ENCODE results near the gene FRYL.
"Not testable (repeated sequence)": the region's sequence is repeated elsewhere in the genome, so short reads cannot be mapped to it uniquely, and the experiment has no call there.

Gene FRYL

DNA sequence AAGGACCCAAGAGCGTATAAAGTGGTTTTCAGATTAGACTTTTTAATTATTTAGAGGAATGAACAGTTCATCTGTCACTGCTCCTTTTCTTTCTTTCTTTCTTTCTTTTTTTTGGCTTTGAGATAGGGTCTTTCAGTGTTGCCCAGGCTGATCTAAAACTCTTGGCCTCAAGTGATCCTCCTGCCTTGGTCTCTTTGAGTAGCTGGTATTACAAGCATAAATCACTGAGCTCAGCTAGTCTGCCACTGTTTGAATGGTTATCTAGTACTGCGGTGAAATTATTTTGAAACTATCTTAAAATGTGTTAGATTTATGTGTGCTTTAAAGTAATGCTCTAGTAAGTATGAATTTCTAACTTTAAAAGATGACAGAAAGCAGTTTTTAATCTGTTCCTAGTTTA lies 6.5 kb upstream of the FRYL start:
- no peak for DNase-seq (ENCODE audit: low read depth in 2 of 2)

DNA sequence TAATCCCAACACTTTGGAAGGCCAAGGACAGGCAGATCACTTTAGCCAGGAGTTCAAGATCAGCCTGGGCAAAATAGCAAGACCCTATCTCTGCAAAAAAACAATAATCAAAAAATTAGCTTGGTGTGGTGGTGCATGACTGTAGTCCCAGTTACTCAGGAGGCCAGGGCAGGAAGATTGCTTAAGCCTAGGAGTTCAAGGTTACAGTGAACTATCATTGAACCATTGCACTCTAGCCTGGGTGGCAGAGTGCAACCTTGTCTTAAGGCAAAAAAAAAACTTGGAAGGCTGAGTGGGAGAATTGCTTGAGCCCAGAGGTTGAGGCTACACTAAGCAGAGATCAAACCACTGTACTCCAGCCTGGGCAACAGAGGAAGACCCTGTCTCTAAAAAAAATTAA lies 5.2 kb upstream of the FRYL start:
- DNase-seq (ENCODE audit: low read depth in 2 of 2): no peak

DNA sequence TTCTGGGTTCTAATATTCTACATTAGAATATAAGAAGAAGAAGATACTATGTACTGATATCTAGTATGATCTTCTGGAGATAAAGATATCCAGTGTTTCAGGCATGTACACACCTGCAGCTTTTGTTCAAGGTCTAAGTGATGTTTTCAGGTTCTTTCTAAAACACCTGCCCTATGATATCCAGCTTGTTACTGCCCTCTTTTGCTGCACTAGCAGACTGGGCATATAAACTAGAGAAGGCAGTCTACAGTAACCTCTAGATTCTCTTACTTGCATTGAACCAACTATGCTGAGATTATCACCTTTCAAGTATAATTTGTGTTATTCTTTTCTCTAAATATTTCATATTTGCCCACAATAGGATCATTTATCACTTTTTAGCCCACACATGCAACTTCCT lies 1.9 kb upstream of the FRYL start:
- no peak for DNase-seq (ENCODE audit: low read depth in 2 of 2)

DNA sequence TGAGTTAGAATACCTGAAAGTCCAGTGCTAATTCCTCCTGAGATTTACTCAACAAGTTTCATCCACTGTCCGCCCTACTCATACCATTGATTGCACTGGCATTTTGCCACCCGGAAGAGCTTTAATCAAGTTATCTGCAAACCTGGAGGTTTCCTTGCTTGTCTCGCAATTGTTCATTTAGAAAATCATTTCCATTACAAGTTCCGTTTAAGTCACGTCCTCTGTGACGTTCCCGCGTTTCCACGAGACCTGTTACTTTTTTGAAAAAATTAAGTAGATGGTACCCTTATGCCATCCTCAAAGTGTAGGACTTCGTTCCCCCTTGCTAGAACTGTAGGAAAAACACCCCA lies 761 bp upstream of the FRYL start:
- DNase-seq (ENCODE audit: low read depth in 2 of 2): peak; percentile 29 to 30

DNA sequence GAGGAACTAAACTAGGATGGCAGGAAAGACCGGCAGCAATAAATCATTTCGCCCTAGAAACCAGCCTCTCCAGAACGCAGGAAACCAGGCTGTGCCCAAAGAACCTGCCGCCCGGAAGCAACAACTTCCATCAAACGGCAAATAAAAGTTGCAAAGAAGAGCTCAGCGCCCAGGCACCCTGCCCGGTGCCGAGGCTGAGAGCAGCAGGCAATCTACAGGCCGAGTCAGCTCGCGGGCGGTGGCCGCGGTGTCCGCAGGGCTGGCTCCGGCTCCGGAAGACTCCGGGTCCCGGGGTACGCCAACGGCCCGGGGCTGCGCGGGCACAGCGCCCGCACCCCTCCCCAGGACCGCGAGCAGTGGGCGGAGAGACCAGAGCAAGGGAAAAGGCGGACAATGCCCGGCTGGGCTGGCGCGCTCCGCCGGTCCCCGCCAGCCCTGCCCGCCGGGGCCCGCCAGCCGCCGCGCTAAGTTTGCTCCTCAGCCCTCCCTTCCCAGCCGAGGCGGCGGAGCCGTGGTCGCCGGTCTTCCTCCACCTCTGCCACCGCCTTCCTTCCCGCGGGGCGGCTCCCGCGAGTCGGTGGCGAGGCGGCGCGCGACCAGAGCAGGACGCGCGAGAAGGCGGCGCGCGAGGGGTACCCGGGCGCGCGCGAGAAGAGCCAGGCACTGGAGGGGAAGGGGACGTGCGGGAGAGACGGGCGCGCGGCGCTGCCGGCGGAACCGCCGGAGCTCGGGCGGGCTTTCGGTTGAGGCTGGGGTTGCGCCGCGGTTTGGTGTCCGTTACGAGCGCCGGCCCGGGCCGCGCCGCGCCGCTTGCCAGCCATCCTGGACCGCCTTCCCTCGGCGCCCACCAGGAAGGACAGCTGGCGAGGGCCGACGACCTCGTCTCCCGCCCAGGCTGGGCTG lies 733 bp downstream of the FRYL start:
- peak; percentile 44 to 53 for DNase-seq (ENCODE audit: low read depth in 2 of 2)

DNA sequence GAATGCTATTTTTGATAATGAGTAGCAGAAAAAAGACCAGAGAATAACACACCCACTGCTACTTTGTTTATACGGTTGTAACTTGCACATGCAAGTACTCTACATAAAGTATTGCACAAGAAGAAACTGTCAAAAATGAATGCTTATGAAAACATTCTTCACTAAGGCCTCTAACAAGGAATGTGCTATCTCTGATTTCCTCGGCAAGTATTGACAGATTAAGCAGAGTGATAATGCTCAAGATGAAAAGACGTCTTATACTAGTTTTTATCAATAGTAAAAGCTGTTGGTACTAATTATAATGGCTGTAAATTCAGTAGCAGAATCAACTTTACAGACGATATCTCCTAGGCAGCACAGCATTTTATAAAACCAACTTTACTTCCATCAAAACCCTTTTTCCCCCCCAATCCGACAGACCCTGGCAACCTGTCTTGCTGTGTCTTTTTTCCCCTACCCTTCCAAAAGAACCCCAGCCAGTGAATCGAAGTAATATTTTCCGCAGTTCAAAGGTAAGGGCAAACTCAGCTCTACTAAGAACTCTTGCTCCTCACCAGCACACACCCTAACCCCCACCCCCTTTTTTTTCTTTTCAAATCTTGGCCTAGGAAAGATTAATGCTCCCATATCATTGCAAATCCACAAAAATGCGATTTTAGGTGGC lies 1.5 kb downstream of the FRYL start:
- no peak for DNase-seq (ENCODE audit: low read depth in 2 of 2)

DNA sequence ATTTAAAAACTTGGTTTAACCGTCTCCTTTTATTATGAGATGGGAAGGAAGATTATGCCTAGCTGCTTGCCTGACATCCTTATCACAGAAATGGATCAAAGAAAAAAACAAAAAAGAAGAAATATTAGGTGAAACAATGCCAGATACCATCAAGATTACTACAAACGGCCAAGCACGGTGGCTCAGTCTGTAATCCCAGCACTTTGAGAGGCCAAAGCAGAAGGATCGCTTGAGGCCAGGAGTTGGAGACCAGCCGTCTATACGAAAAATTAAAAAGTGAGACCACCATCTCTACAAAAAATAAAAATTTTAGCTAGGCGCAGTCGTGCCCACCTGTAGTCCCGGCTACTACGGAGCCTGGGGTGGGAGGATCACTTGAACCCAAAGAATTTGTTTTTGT lies 2.3 kb downstream of the FRYL start:
- no peak for DNase-seq (ENCODE audit: low read depth in 2 of 2)

DNA sequence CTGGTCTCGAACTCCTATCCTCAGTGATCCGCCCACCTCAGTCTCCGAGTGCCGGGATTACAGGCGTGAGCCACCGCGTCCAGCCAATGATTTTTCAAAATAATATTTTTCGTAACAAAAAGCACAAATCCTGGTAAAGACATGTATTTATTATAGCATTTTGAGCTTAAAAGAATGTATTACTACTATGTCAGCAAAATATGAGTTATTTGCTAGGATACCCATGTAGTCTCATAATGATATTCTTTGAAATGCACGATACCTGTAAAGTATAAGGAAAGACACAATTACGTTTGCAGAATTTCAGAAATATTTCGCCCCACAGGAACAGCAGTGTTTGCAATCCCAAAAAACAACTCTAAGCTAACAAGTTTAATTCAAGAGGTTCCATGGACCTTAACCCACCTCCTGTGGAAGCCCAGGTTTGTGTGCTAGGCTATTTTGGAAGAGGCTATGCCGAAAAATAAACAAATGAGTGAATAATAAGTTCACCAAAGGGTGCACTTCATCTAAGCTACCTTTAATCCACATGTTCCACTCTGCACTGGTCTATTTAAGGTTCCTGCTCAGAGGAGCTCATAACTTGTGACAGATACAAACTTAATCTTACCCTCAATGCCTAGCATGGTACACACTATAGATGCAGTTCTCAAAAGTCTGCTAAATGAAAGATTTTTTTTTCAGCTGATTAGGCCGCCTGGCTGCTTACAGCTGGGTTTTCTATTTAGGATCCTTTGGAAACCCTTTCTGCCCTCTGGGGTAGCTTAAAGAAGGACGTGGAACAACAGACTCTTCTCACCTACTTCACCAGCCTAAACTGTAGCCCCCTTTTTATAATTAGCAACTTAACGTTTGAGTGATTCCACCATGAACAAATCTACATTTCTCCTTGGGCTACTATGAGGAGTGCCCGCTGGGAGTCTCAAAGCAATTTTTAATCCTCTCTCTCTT lies 5.0 kb downstream of the FRYL start:
- no peak for DNase-seq (ENCODE audit: low read depth in 2 of 2)

DNA sequence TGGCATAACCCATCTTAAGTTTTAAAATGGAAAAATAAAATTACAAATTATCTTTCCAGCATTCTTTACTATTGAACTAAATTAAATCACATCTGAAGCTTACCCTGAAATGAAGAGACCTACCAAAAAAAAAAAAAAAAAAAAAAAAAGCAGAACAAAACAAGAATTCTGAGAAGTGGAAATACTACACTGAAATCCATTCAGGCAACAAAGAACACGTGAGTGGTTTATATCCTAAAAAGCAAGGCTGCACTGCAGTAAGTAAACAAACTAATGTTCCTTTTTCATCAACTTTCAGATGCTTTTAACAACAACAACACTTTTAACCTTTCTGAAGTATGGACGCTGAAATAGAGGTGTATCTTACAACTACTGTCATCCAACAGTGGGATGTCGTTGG lies 7.5 kb downstream of the FRYL start:
- DNase-seq (ENCODE audit: low read depth in 2 of 2): no peak

DNA sequence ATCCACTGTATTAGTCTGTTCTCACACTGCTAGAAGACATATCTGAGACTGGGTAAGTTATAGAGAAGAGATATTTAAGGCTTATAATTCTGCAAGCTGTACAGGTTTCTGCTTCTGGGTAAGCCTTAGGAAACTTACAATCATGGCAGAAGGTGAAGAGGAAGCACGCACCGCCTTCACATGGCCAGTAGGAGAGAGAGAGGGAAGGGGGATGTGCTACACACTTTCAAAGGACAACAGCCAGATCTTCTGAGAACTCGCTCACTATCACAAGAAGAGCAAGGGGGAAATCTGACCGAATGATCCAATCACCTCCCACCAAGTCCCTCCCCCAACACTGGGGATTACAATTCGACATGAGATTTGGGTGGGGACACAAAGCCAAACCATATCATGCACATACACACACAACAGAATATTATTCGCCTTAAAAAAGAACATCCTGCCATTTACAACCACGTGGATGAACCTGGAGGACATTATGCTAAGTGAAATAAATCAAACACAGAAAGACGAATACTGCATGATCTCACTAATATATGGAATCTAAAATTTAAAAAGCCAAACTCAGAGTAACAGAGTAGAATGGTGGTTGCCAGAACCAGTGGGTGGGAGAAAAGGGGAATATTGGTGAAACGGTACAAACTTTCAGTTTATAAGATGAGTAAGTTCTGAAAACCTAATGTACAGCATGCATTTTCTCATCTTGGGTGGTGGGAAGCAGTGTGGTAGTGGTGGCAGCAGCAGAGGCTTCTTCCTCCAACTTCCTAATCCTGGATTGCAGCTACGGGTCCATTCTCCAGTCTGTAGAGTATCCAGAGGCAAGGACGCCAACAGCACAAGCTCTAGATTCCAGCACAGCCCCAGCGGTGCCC lies 12.8 kb downstream of the FRYL start:
- DNase-seq (ENCODE audit: low read depth in 2 of 2): no peak

DNA sequence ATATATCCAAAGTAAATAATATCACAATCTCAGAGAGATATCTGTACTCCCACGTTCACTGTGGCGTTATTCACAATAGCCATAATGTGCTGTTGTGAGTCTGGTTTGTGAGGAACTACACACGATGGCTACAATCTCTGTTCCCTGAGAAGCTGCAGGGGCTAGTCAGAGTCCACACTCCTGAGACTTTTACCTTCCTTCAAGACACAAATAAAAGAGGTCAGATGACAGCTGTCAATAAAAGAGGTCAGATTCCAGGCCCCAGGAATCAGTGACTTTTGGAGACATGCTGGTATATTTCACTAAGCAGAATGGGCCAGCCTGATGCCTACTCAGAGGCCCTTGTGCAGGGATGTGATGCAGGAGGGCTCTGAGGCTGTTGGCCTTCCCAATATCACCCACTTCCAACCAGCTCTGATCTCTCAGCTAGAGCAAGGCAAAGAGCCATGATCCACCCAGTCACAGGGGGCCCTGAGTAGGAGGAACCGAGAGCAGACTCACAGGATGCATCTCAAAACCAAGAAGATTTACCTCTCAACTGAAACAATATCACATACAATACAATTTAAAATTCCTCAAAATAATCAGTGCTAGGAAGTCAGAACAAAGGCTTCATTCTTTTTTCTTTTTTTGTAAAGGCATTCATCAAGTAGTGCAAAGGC lies 13.8 kb downstream of the FRYL start:
- DNase-seq (ENCODE audit: low read depth in 2 of 2): no peak

DNA sequence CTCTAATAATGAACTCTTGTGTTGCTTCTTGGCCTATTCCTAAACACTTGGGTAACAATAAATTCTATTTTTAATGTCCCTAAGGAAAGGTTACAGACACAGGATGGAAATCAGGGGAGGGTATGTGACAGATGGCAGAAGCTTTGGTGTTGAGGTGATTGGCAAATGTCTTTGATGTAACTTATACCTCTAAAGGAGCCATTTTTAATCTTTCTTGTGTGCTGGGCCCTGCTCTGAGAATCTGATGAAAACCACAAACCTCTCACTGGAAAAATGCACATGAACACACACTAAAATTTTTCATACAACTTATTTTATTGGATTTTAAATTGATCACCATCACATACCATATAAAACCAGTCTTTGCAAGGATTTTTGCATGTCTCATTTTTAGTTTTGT lies 17.7 kb downstream of the FRYL start:
- no peak for DNase-seq (ENCODE audit: low read depth in 2 of 2)

DNA sequence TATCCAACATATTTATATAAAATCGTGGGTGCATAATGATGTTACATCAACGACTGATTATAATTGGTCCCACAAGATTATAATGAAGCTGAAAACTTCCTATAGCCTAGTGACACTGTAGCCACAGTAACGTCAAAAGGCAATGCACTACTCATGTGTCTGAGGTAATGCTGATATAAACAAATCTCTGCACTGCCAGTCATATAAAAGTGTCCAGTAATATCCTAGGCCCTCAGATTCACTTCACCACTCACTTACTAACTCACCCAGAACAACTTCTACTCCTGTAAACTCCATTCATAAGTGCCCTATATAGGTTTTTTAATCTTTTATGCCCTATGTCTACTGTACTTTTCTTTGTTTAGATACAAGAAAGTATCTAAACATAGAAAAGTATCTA lies 18.8 kb downstream of the FRYL start:
- DNase-seq (ENCODE audit: low read depth in 2 of 2): no peak

DNA sequence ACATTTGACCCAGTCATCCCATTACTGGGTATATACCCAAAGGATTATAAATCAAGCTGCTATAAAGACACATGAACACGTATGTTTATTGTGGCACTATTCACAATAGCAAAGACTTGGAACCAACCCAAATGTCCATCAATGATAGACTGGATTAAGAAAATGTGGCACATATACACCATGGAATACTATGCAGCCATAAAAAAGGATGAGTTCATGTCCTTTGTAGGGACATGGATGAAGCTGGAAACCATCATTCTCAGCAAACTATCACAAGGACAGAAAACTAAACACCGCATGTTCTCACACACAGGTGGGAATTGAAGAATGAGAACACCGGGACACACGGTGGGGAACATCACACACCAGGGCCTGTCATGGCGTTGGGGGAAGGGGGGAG lies 21.4 kb downstream of the FRYL start:
- not testable (repeated sequence) for DNase-seq (ENCODE audit: low read depth in 2 of 2)

DNA sequence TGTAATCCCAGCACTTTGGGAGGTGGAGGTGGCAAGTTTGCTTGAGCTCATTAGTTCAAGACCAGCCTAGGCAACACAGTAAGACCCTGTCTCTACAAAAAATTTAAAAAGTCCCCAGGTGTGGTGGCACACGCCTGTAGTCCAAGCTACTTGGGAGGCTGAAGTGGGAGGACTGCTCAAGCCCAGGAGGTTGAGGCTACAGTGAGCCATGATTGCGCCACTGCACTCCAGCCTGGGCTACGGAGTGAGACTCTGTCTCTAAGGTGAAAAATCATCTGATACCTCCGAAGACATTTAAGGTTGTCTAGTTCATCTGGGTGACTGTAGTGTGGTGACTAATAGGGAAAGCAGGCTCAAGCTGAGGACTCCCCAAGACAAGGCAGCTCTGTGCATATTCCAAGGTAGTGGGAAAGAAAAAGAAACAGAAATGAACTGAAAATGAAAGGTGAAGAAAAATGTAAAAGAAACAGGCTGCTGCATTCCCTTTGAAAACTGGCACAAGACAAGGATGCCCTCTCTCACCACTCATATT lies 23.3 kb downstream of the FRYL start:
- no peak for DNase-seq (ENCODE audit: low read depth in 2 of 2)

DNA sequence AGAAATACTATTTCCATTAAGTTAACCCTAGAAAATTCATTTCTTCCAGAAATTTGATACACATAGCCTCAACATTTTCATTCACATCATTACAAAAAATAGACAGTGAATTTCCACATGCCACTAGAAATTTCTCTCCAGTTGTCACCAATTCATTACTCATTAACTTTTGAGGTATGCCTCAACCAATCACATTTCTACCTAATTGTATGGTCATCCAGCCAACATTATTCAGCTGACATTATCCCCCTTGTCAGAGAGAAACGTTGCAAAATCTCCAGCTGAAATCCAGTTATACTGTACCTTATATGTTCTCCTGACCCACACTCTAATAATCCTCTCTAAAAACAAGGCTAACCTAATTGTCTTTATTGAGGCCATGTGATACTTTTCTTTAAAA lies 24.8 kb downstream of the FRYL start:
- no peak for DNase-seq (ENCODE audit: low read depth in 2 of 2)

DNA sequence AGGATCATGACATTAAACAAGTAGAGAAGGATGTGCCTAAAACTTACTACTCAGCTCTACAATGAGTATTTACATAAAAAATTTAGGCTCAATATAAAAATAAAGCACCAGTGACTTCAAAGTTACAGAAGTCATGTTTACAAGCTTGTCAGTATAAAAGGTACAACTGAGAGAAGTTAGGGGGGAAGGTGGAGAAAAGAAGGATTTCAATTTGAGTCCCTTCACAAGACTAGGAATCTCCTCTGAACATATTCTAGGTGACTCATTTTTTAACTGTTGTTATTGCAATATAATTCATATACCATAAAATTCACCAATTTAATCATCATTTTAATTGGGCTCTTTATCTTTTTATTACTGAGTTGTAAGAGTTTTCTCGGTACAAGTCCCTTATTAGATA lies 26.9 kb downstream of the FRYL start:
- no peak for DNase-seq (ENCODE audit: low read depth in 2 of 2)

DNA sequence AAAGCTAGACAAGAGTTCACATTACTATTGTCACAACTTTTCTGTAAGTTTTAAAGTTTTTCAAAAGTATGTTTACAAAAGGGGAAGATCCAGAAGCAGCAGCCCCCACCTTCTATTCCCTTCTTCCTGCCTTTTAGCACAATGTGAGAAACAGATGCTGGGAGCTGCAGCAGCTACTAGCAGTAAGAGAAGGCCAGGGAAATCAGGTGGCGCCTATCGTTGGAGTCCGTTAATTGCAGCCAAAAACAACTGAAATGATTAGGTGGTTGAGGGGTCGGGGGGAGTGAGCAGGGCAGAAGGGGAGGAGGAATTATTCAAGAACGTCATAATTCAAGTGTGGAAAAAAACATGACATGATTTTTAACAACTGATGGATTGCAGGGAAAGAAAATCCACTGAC lies 27.4 kb downstream of the FRYL start:
- no peak for DNase-seq (ENCODE audit: low read depth in 2 of 2)

DNA sequence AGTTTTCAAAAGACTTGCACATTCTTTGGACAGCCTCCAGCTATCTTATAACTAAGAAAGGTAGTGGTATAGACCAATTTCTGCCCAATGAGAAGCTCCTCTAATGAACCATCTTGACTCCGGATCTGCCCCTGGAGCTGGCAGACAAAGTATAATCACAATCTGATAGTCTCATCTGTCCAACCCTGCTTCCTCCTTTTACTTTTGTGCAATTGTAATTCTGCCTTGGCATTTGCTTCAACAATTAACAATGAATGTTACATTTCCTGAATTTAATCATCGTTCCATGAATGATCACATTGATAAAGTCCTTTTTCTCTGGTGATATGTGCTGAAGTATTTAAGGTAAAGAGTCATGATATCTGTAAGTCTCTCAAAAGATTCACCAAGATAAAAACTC lies 27.8 kb downstream of the FRYL start:
- no peak for DNase-seq (ENCODE audit: low read depth in 2 of 2)

DNA sequence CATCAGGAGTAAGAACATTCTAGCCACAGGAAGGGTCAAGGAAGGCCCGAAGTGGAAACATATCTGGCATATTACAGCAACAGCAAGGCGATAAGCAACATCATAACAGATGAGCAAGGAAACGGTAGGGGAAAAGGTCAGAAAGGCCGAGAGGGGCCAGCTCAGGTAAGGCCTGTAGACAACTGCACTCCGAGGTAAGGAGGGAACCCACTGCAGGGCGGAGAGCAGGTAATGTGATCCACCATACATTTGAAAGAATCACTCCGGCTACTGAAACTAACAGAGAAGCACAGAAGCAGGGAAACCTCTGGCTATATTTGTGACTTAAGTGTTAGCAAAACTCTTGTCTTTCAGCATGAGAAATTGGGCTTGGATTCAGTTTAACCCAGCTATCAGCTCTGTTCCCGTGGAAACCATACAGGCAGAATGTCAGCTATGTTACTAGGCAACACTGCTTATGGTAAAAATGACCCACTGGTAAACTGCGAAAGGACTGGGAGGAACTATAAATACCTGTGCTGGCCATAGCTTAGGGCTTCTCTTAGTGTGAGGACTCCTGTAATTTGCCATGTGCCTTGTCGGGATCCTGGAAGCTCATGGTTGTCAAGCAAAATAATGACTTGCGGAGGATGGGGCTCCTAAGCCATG lies 31.0 kb downstream of the FRYL start:
- DNase-seq (ENCODE audit: low read depth in 2 of 2): no peak

Data from stimulated activated CD4-positive, alpha-beta T cell treated with anti-CD3 and anti-CD28 coated beads, Interleukin-15, amount 100 ng/mL, for 48 hours (primary cell).